Hepatocyte (in vitro differentiated cells): ENCODE data around the gene DCAF10.

Source experiments
- CTCF ChIP-seq: fragments of 200-600 bp; sonication (generic); IDR thresholded peaks from 2 replicates; pipeline ENCODE4 v1.5.1; 2016; ENCODE audit warnings: antibody characterized with exemption, mild to moderate bottlenecking; ENCODE audit not compliant: poor library complexity
- EZH2 ChIP-seq: fragments of 200-600 bp; sonication (generic); IDR thresholded peaks from 2 replicates; pipeline ENCODE4 v1.6.1; 2016; ENCODE audit warnings: antibody characterized with exemption, mild to moderate bottlenecking, borderline replicate concordance
- EZH2phosphoT487 ChIP-seq: fragments of 200-600 bp; sonication (generic); IDR thresholded peaks from one replicate; pipeline ENCODE4 v1.6.1; 2018; ENCODE audit warnings: antibody characterized with exemption, mild to moderate bottlenecking, low read depth, moderate library complexity; ENCODE audit not compliant: unreplicated experiment, severe bottlenecking

GRCh38 chr9:37904445-37905130, 104.0 kb downstream of the DCAF10 start:
- TF ChIP-seq CTCF (no peak), EZH2 (no peak), EZH2phosphoT487 (no peak)
